ENCODE results near the gene CYB5R2.

The CYB5R2 gene

GRCh38 chr11:7654195-7654705, 19.1 kb downstream of the CYB5R2 start:
- TF ChIP-seq, protein P1, sequence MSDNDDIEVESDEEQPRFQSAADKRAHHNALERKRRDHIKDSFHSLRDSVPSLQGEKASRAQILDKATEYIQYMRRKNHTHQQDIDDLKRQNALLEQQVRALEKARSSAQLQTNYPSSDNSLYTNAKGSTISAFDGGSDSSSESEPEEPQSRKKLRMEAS (IDR thresholded peaks at IDR 0.05) = no peak
- TF ChIP-seq, protein P2, sequence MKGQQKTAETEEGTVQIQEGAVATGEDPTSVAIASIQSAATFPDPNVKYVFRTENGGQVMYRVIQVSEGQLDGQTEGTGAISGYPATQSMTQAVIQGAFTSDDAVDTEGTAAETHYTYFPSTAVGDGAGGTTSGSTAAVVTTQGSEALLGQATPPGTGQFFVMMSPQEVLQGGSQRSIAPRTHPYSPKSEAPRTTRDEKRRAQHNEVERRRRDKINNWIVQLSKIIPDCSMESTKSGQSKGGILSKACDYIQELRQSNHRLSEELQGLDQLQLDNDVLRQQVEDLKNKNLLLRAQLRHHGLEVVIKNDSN (IDR thresholded peaks at IDR 0.05) = no peak
- no peak for TF ChIP-seq EGR1 (IDR thresholded peaks at IDR 0.05)
- no peak for TF ChIP-seq NFIC (IDR thresholded peaks at IDR 0.05)
- TF ChIP-seq TCF12 (IDR thresholded peaks at IDR 0.05; ENCODE audit: low read depth) = no peak
- TF ChIP-seq CREB1 (IDR thresholded peaks at IDR 0.05; ENCODE audit: low read depth) = no peak
- no peak for TF ChIP-seq FOXM1 (IDR thresholded peaks at IDR 0.05; ENCODE audit: borderline replicate concordance, low read depth)
- TF ChIP-seq EP300 (IDR thresholded peaks at IDR 0.05; ENCODE audit: borderline replicate concordance) = no peak
- TF ChIP-seq ZBTB7A (IDR thresholded peaks at IDR 0.05; ENCODE audit: low read depth) = no peak
- TF ChIP-seq TEAD4 (IDR thresholded peaks at IDR 0.05) = no peak
- no peak for TF ChIP-seq TAF1 (IDR thresholded peaks at IDR 0.05; ENCODE audit: low read depth)
- no peak for TF ChIP-seq CEBPB (IDR thresholded peaks at IDR 0.05)
- TF ChIP-seq, protein P3, sequence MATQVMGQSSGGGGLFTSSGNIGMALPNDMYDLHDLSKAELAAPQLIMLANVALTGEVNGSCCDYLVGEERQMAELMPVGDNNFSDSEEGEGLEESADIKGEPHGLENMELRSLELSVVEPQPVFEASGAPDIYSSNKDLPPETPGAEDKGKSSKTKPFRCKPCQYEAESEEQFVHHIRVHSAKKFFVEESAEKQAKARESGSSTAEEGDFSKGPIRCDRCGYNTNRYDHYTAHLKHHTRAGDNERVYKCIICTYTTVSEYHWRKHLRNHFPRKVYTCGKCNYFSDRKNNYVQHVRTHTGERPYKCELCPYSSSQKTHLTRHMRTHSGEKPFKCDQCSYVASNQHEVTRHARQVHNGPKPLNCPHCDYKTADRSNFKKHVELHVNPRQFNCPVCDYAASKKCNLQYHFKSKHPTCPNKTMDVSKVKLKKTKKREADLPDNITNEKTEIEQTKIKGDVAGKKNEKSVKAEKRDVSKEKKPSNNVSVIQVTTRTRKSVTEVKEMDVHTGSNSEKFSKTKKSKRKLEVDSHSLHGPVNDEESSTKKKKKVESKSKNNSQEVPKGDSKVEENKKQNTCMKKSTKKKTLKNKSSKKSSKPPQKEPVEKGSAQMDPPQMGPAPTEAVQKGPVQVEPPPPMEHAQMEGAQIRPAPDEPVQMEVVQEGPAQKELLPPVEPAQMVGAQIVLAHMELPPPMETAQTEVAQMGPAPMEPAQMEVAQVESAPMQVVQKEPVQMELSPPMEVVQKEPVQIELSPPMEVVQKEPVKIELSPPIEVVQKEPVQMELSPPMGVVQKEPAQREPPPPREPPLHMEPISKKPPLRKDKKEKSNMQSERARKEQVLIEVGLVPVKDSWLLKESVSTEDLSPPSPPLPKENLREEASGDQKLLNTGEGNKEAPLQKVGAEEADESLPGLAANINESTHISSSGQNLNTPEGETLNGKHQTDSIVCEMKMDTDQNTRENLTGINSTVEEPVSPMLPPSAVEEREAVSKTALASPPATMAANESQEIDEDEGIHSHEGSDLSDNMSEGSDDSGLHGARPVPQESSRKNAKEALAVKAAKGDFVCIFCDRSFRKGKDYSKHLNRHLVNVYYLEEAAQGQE (IDR thresholded peaks at IDR 0.05; ENCODE audit: low read depth) = no peak
- no peak for TF ChIP-seq YY1 (IDR thresholded peaks at IDR 0.05; ENCODE audit: low read depth)
- TF ChIP-seq RAD21 (IDR thresholded peaks at IDR 0.05; ENCODE audit: low read depth) = no peak

DNA sequence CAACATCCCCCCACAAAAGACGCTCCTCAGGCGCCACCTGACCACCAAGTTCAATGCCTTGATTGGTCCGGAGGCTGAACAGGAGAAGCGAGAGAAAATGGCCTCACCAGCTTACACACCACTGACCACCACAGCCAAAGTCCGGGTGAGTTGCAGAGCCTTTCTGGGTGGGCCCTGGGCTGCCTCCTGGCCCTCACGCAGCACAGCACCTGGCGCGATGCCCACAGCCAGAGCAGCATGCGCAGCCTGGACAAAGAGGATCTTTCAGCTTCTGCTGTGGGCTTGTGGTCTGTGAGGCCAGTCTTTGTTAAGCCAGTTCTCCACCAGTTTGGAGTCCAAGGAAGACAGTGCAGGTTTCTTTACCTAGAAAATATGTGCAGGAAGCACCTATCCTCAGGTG, 21.6 kb downstream of the CYB5R2 start:
- TF ChIP-seq EP300 (IDR thresholded peaks at IDR 0.05; ENCODE audit: borderline replicate concordance) (no peak), ZBTB7A (IDR thresholded peaks at IDR 0.05; ENCODE audit: low read depth) (no peak), CEBPB (IDR thresholded peaks at IDR 0.05) (no peak), EGR1 (IDR thresholded peaks at IDR 0.05) (no peak), RAD21 (IDR thresholded peaks at IDR 0.05; ENCODE audit: low read depth) (no peak), TAF1 (IDR thresholded peaks at IDR 0.05; ENCODE audit: low read depth) (no peak), CREB1 (IDR thresholded peaks at IDR 0.05; ENCODE audit: low read depth) (no peak), NFIC (IDR thresholded peaks at IDR 0.05) (no peak), YY1 (IDR thresholded peaks at IDR 0.05; ENCODE audit: low read depth) (no peak), TCF12 (IDR thresholded peaks at IDR 0.05; ENCODE audit: low read depth) (no peak), FOXM1 (IDR thresholded peaks at IDR 0.05; ENCODE audit: borderline replicate concordance, low read depth) (no peak), TEAD4 (IDR thresholded peaks at IDR 0.05) (no peak)
- TF ChIP-seq, protein P1 (IDR thresholded peaks at IDR 0.05) = no peak
- TF ChIP-seq, protein P2 (IDR thresholded peaks at IDR 0.05) = no peak
- TF ChIP-seq, protein P3 (IDR thresholded peaks at IDR 0.05; ENCODE audit: low read depth) = no peak

GRCh38 chr11:7651140-7651551, 22.2 kb downstream of the CYB5R2 start:
- TF ChIP-seq, protein P3 (IDR thresholded peaks at IDR 0.05; ENCODE audit: low read depth) = no peak
- no peak for TF ChIP-seq TEAD4 (IDR thresholded peaks at IDR 0.05)
- TF ChIP-seq EP300 (IDR thresholded peaks at IDR 0.05; ENCODE audit: borderline replicate concordance) = no peak
- TF ChIP-seq CEBPB (IDR thresholded peaks at IDR 0.05) = no peak
- no peak for TF ChIP-seq CREB1 (IDR thresholded peaks at IDR 0.05; ENCODE audit: low read depth)
- TF ChIP-seq, protein P1 (IDR thresholded peaks at IDR 0.05) = no peak
- no peak for TF ChIP-seq EGR1 (IDR thresholded peaks at IDR 0.05)
- TF ChIP-seq ZBTB7A (IDR thresholded peaks at IDR 0.05; ENCODE audit: low read depth) = no peak
- no peak for TF ChIP-seq RAD21 (IDR thresholded peaks at IDR 0.05; ENCODE audit: low read depth)
- TF ChIP-seq YY1 (IDR thresholded peaks at IDR 0.05; ENCODE audit: low read depth) = no peak
- TF ChIP-seq, protein P2 (IDR thresholded peaks at IDR 0.05) = no peak
- TF ChIP-seq FOXM1 (IDR thresholded peaks at IDR 0.05; ENCODE audit: borderline replicate concordance, low read depth) = no peak
- TF ChIP-seq TCF12 (IDR thresholded peaks at IDR 0.05; ENCODE audit: low read depth) = no peak
